HG03060 (cell line): ENCODE data around the gene TEX19.
"Not testable (repeated sequence)": the region's sequence is repeated elsewhere in the genome, so short reads cannot be mapped to it uniquely, and the experiment has no call there.

ENCODE experiments used
- ATAC-seq: cut with Tn5 transposase; IDR thresholded peaks from one replicate; pipeline ENCODE4 v1.9.1; 2021; ENCODE audit warnings: low read depth, moderate number of reproducible peaks; ENCODE audit not compliant: unreplicated experiment

The TEX19 gene

GRCh38 chr17:82351254-82351712 is 7.8 kb upstream of the TEX19 start:
- no peak for ATAC-seq

DNA sequence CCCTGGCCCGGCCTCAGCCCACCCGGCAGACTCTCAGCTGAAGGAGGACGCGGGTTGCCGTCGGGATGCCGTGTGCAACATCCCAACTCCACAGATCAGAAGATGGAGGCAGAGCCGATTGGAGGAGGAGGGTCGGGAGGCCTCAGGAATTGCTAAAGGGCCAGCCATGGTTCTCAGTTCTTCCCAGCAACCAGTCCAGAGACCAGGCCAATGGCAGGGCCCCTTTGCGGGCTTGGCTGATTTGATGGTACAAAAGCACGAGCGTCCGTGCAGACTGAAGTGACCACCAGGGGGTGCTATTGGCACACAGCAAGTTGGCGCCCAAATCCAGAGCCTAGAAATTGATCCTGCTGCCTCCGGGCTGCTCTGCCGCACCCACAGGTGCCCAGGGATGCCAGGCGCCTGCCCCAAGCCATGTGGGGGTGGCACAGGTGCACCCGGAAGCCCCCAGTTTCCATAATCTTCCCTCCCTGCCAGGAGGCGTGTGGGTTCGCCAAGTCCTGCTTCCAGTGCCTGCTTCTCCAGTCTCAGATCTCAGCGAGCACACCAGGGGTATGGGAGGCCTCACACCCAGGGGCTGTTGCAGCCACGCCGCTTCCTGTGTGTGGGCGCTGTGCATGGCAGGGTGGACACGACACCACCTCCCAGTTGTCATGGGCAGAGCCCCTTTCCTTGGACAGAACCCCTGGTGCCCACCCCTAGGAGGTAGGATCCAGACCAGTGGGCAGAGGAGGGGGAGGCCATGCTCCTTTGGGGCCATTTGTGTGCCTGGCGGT is 7.1 kb upstream of the TEX19 start:
- ATAC-seq, result no peak

GRCh38 chr17:82353484-82353883 is 5.6 kb upstream of the TEX19 start:
- no peak for ATAC-seq

DNA sequence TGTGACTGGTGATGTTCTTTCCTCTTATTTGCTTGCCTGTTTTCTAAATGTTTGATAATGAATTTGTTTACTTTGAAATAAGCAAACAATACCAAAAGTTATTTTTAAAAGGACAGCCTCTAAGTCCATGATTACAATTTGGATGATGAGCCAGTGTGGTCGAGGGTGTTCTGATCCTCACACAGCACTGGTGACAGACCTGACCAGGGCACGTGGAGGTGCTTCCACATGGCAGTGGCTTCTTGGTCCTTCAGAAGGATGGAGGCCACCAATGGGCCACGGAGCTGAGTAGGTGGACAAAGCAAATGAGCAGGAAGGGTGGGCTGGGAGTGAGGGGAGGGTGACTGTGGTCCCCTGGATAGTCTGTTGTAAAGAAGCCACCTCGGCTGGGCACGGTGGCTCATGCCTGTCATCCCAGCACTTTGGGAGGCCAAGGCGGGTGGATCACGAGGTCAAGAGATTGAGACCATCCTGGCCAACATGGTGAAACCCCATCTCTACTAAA is 4.2 kb upstream of the TEX19 start:
- ATAC-seq, result no peak

- ATAC-seq, result no peak
Observed at GRCh38 chr17:82355770-82356427, 3.1 kb upstream of the TEX19 start.

GRCh38 chr17:82356845-82357355 is 2.1 kb upstream of the TEX19 start:
- ATAC-seq, result no peak

- ATAC-seq, result no peak
Observed at GRCh38 chr17:82357394-82357793, 1.7 kb upstream of the TEX19 start.

DNA sequence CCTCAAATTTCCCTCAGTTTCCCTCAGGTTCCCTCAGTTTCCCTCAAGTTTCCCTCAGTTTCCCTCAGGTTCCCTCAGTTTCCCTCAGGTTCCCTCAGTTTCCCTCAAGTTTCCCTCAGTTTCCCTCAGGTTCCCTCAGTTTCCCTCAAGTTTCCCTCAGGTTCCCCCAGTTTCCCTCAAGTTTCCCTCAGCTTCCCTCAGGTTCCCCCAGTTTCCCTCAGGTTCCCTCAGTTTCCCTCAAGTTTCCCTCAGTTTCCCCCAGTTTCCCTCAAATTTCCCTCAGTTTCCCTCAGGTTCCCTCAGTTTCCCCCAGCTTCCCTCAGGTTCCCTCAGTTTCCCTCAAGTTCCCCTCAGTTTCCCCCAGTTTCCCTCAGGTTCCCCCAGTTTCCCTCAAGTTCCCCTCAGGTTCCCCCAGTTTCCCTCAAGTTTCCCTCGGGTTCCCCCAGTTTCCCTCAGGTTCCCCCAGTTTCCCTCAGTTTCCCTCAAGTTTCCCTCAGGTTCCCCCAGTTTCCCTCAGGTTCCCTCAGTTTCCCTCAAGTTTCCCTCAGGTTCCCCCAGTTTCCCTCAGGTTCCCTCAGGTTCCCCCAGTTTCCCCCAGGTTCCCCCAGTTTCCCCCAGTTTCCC is 516 bp downstream of the TEX19 start:
- ATAC-seq, result not testable (repeated sequence)

DNA sequence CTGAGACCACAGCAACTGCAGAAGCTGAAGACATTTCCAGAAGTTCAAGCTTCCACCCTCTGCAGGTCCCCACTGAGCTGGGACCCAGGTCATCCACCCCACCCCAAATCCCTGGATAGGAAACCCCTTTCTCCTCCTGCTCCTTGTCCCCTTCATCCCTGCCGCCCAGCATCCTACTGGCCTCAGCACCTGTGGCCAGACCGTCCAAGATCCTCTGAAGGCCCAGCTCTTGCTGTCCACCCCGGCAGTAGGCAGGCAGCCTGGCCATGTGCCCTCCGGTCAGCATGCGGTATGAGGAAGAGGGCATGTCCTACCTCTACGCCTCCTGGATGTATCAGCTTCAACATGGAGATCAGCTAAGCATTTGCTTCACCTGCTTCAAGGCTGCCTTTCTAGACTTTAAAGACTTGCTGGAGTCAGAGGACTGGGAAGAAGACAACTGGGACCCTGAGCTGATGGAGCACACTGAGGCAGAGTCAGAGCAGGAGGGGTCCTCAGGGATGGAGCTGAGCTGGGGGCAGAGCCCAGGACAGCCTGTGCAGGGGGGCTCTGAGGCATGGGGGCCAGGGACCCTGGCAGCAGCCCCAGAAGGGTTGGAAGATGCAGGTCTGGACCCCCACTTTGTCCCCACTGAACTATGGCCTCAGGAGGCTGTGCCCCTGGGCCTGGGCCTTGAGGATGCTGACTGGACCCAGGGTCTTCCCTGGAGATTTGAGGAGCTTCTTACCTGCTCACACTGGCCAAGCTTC is 3.0 kb downstream of the TEX19 start:
- no peak for ATAC-seq

DNA sequence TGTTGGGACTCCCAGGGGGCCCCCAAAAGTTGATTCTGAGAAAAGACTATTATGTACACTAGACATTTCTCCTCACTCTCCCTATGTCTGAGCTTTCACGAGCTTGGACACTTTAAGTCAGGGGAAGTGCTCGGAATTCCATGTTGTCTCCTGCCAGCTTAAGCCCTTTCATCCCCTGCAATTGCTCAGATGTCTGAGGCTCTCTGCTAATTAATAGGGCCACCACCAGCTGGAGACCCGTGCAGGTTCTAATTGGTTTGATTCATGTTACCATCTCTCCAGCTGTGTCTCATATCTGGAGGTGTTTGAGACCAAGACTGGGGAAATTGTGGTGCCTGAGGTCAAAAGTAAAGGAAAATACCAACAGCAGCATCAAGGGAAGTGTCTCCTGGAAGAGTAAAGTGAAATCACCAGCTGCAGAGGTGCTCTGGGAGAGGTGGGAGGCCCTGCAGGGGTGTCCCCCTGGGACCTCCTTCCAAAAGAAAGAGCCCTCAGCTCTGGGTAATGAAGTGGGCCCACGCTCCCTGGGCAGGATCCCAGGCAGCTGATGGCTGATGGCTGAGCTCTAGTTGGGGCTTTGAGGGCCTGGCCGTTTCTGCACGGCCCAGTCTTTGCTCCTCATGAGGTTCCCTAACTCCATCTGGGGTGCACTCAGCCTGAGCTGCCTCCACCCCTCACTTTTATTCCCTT is 6.7 kb downstream of the TEX19 start:
- no peak for ATAC-seq

GRCh38 chr17:82366749-82367148 is 7.7 kb downstream of the TEX19 start:
- no peak for ATAC-seq

- no peak for ATAC-seq
Observed at GRCh38 chr17:82367724-82368524, 8.9 kb downstream of the TEX19 start.

DNA sequence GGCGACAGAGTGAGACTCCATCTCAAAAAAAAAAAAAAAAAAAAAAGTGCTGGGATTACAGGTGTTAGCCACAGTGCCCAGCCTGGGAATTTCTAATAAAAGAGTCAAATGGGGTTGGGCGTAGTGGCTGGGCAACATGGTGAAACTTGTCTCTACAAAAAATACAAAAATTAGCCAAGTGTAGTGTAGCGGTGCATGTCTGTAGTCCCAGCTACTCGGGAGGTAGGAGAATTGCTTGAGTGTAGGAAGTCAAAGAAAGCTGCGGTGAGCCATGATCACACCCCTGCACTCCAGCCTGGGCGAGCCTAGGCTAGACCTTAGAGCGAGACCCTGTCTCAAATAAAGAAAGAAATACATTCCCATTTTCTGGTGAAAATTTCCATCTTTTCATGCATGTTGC is 10.2 kb downstream of the TEX19 start:
- no peak for ATAC-seq

DNA sequence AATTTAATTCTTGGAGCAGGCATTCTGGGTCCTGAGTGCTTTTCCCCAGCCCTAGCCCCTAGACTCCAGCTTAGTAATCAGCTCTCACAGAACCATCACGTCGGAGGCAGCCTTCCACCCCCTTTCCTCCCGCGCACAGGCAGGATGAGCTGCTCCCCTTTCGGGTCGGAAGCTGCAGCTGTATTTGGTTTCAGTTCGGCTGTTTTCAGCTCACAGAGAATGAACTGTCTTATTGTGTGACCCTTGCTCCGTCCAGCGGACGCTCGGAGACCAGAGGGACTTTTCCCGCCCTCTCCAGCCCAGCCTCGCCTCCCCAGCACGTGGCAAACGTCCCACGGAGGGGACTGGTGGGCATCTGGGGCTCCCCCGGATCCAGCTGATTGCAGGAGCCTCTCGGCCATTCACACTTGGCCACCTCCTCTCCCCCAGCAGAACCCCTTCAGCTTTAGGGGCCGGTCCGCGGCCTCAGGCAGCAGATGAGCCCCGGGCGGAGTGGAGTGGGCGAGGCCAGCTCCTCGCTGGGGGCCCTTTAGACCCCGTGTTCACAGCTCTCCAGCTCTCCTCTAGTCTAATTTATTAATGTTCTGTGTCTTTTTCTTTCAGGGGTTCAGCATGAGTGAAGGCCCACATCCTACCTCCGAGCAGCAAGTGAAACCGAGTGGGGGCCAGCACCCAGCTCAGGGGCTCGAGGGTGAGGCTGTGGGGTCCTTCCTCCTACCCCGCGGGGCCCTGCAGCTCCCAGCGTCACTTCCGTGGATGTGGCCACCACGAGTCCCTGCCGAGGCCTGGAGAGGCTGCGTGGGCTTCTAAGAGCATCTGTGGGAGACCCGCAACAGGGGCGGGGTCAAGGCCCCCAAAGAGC is 11.7 kb downstream of the TEX19 start:
- ATAC-seq, result no peak

DNA sequence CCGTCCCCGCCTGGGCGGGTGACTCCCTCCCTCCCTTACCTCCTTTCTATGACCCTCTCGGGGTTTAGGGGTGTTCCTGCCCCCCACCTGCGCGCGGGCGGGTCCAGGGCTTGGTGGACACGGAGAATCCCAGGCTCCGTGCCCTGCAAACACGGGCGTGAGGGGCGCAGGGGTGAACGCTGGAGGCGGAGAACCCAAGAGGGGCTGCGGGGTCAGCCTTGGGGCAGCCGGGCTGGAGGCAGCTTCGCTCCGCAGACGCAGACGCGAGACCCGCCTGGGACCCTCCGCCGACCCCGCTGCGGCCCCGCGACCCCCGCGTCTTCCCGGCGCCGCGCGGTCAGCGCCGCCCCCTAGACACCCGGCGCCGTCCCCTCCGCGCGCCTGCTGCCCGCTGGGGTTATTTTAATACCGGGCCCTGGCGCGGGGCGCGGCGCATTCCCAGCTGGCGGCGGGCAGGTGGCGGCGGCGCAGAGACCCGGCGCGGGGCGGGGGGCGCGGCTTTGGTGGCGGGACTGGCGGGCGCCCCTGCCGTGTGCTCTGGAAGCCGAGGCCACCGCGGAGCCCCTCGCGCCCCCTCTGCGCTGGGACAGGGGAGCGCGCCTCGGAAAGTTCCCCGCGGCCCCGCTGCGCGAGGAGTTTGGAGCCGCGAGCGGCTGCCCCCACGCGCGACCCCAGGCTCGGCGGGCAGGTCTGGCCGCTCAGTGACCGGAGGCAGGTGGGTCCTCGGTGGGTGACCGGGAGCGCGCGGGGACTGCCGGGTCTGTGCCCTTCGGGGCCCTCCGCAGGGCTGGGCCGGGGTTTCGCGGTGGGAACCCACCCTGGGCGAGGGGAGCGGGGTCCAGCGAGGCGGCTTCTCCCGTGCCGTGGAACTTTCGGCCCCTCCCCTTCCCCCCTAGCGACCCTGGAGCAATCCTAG is 12.5 kb downstream of the TEX19 start, which contains the start of gene UTS2R:
UTS2R (plus strand) TSS at position 433 of the 916 bp plus-strand sequence. CDS start 2,560 bp downstream, outside the sequence.
- no peak for ATAC-seq

DNA sequence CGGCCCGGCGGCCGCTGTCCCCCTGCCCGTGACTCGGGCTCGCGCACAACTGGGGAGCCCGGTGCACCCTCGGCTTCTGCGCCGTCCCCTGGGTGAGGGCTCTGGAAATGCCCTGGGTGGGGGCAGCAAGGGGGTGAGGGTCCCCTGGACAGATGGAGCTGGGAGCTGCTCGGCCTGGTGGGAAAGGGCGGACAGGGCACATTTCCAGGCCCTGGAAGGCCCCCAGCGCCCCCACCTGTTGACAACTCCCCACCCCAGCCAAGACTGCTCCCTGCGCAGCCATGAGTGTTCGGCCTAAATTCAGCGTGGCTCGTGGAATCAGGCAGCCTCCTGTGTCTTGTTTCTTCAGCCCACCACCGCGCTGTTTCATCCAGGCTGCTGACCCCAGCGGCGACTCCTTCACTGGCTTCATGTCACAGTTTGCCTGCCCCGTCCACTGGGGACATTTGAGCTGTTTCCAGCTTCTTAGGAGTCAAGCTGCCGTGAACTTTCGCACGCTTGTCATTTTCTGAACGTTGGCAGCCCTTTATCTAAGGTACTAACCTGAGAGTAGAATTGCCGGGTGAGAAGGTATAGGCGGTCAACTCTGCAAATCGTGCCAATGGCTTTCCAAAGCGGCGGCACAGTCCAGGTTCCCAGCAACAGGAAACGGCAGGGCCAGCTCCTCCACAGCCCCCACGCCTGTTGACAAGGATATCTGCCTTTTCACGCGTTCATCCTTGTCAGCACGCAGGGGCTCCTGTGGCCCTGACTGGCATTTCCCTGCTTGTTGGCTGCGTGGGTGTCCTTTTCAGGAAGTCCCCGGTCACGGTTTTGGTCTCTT is 13.4 kb downstream of the TEX19 start:
- no peak for ATAC-seq
